SK-N-SH (cell line): ENCODE data around the gene DNM2. TPM values are rescaled to one million over a fixed set of nuclear protein-coding genes. Genes with fewer than 3 reads are reported as not detected.
A peak's percentile ranks its signal among the peaks of the same experiment; 100 is the strongest.
"Not testable (repeated sequence)": the region's sequence is repeated elsewhere in the genome, so short reads cannot be mapped to it uniquely, and the experiment has no call there.

Experiments
- CTCF ChIA-PET: fragments of 300-600, 350-600 bp; formaldehyde crosslinking; extraction: SDS; loops from one replicate; lab custom pipeline; 2021; lab: Yijun Ruan, JAX
- POLR2A ChIA-PET: fragments of 350-600 bp; sonication (Branson Sonifier 250); formaldehyde crosslinking; extraction: SDS; loops from one replicate; lab custom pipeline; 2020; ENCODE audit warnings: antibody characterized with exemption, inconsistent platforms; lab: Yijun Ruan, JAX
- DNase-seq: peaks from one replicate; pipeline ENCODE4 v3.0.0; 2012
- H2AFZ ChIP-seq: fragments of 200-600 bp; sonication (generic); 2 replicates; pipeline ENCODE4 v1.8.1; 2016; ENCODE audit warnings: antibody characterized with exemption, mild to moderate bottlenecking, low read depth
- H3F3A ChIP-seq: fragments of 200-600 bp; sonication (generic); replicated peaks from 2 replicates; pipeline ENCODE3; 2016; ENCODE audit warnings: antibody characterized with exemption, mild to moderate bottlenecking; ENCODE audit not compliant: insufficient read depth
- H3K27ac ChIP-seq, 2 experiments: fragments of 200-500 bp in 1 of 2; fragments of 200-600 bp in 1 of 2; sonication (Bioruptor generic) in 1 of 2; sonication (generic), shearing (Covaris generic) in 1 of 2; 2 replicates each; pipeline versions ENCODE4 v1.5.1 to v1.6.1; 2014 to 2016; ENCODE audit warnings: low read depth in 2 of 2, inconsistent platforms in 1 of 2, low read length in 1 of 2, mild to moderate bottlenecking in 1 of 2, mixed read lengths in 1 of 2
- H3K27me3 ChIP-seq: fragments of 200-600 bp; sonication (generic), shearing (Covaris generic); 2 replicates; pipeline ENCODE4 v1.6.1; 2016; ENCODE audit warnings: mixed run types; ENCODE audit not compliant: insufficient read depth
- H3K36me3 ChIP-seq, 2 experiments: fragments of 200-500 bp in 1 of 2; fragments of 200-600 bp in 1 of 2; sonication (Bioruptor generic) in 1 of 2; sonication (generic) in 1 of 2; replicated peaks in 1 of 2; 2 replicates each; pipeline versions ENCODE3 to v1.5.1; 2014 to 2016; ENCODE audit warnings: low read length in 1 of 2, mild to moderate bottlenecking in 1 of 2; ENCODE audit not compliant: insufficient read depth in 2 of 2, control insufficient read depth in 1 of 2
- H3K4me1 ChIP-seq, 2 experiments: fragments of 200-500 bp in 1 of 2; fragments of 200-600 bp in 1 of 2; sonication (Bioruptor generic) in 1 of 2; sonication (generic), shearing (Covaris generic) in 1 of 2; 2 replicates each; pipeline versions ENCODE4 v1.5.1 to v1.6.1; 2014 to 2016; ENCODE audit warnings: low read depth in 1 of 2, low read length in 1 of 2, mixed run types in 1 of 2; ENCODE audit not compliant: insufficient read depth in 2 of 2, control insufficient read depth in 1 of 2
- H3K4me2 ChIP-seq: fragments of 200-600 bp; sonication (generic), shearing (Covaris generic); 2 replicates; pipeline ENCODE4 v1.6.1; 2017; ENCODE audit warnings: mixed run types
- H3K4me3 ChIP-seq, 2 experiments: fragments of 200-500 bp in 1 of 2; fragments of 200-600 bp in 1 of 2; sonication (Bioruptor generic) in 1 of 2; sonication (generic), shearing (Covaris generic) in 1 of 2; 2 replicates each; pipeline versions ENCODE4 v1.5.1 to v1.8.1; 2014 to 2016; ENCODE audit warnings: low read depth in 2 of 2, inconsistent platforms in 1 of 2, low read length in 1 of 2, mild to moderate bottlenecking in 1 of 2, mixed read lengths in 1 of 2, moderate library complexity in 1 of 2
- H3K79me2 ChIP-seq: fragments of 200-600 bp; sonication (generic); 2 replicates; pipeline ENCODE4 v1.8.1; 2017; ENCODE audit warnings: mild to moderate bottlenecking; ENCODE audit not compliant: insufficient read depth
- H3K9ac ChIP-seq: fragments of 200-600 bp; sonication (generic); 2 replicates; pipeline ENCODE4 v1.6.1; 2017; ENCODE audit warnings: mixed run types
- H3K9me2 ChIP-seq: fragments of 200-600 bp; sonication (generic); 2 replicates; pipeline ENCODE4 v1.6.1; 2017; ENCODE audit warnings: mixed run types
- H3K9me3 ChIP-seq: fragments of 200-600 bp; sonication (generic); 2 replicates; pipeline ENCODE4 v1.6.1; 2017; ENCODE audit warnings: mixed run types, mild to moderate bottlenecking, moderate library complexity
- H4K20me1 ChIP-seq: fragments of 200-600 bp; sonication (generic); 2 replicates; pipeline ENCODE4 v1.6.1; 2017; ENCODE audit warnings: mild to moderate bottlenecking, mixed run types; ENCODE audit not compliant: insufficient read depth
- CTCF ChIP-seq: fragments of 200-600 bp; sonication (generic); IDR thresholded peaks from 2 replicates; pipeline ENCODE4 v1.6.1; 2017; ENCODE audit warnings: antibody characterized with exemption, mild to moderate bottlenecking, moderate library complexity
- EP300 ChIP-seq, 2 experiments: IDR thresholded peaks; 2 replicates each; pipeline versions ENCODE4 v1.4.0 to v1.6.1; 2012; ENCODE audit warnings: borderline replicate concordance in 1 of 2, low read depth in 1 of 2, low read length in 1 of 2
- GABPA ChIP-seq: IDR thresholded peaks from 2 replicates; pipeline ENCODE4 v1.4.0; 2012; ENCODE audit warnings: low read depth, mild to moderate bottlenecking
- MEF2A ChIP-seq: IDR thresholded peaks from 2 replicates; pipeline ENCODE4 v1.4.0; 2012; ENCODE audit warnings: low read depth, borderline replicate concordance
- RAD21 ChIP-seq: IDR thresholded peaks from 2 replicates; pipeline ENCODE4 v1.6.1; 2012; ENCODE audit warnings: mild to moderate bottlenecking, low read length
- SIN3A ChIP-seq: IDR thresholded peaks from 2 replicates; pipeline ENCODE4 v1.6.1; 2012; ENCODE audit warnings: low read depth, mild to moderate bottlenecking, low read length, moderate library complexity, borderline replicate concordance
- SMC3 ChIP-seq: IDR thresholded peaks from 2 replicates; pipeline ENCODE4 v1.6.1; 2012; ENCODE audit warnings: low read depth, low read length, improper control_type of control experiment
- TAF1 ChIP-seq: IDR thresholded peaks from 2 replicates; pipeline ENCODE4 v1.6.1; 2012; ENCODE audit warnings: low read depth, mild to moderate bottlenecking, low read length, moderate library complexity, borderline replicate concordance
- WGBS: methylation state at CpG from one replicate; pipeline ENCODE4 v1.1.6; 2017; ENCODE audit warnings: low lambda C conversion rate; 5-methylcytosine and 5-hydroxymethylcytosine counted together
- polyA plus RNA-seq, 3 experiments: library from polyadenylated mRNA; depleted of rRNA; stranded (reverse); fragments of >200 nt; gene quantifications; 2 replicates each; pipeline ENCODE4 v1.2.3, GENCODE V29; 2012

DNM2 gene
- polyA plus RNA-seq, 1 of the 3 experiments (the other 2 are of a cell fraction) = 52.5 TPM

- CTCF ChIA-PET = interaction anchor here (0.9 to 5.4 kb wide), 10 partner anchors 8 to 91 kb away, joined by 3 to 51 read pairs (median 6); partner anchors contain the start of gene TMED1
These were observed 138.1 kb downstream of the DNM2 start for GRCh38 chr19:10855879-10856522.

DNA sequence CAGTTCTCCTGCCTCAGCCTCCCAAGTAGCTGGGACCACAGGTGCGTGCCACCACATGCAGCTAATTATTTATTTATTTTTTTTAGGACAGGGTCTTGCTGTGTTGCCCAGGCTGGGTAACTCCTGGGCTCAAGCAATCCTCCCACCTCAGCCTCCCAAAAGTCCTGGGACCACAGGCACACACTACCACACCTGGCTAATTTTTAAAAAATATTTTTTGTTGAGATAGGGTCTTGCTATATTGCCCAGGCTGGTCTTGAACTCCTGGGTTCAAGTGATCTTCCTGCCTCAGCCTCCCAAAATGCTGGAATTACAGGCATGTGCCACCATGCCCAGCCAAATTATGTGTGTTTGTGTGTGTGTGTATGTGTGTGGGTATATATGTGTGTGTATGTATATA, 139.0 kb downstream of the DNM2 start:
- H3K4me3 ChIP-seq, H3K9me3 ChIP-seq, H3K9ac ChIP-seq, H3K27me3 ChIP-seq, H4K20me1 ChIP-seq, H3K27ac ChIP-seq, H3K79me2 ChIP-seq, H3F3A ChIP-seq, H3K36me3 ChIP-seq, POLR2A ChIA-PET, H3K4me1 ChIP-seq, H3K9me2 ChIP-seq, DNase-seq, H3K4me2 ChIP-seq, H2AFZ ChIP-seq: not testable (repeated sequence)
- CTCF ChIA-PET = interaction anchor here (1.3 to 5.4 kb wide), 10 partner anchors 7 to 157 kb away, joined by 3 to 51 read pairs (median 16); partner anchors contain the start of genes DNM2, QTRT1 and TMED1
- 100% methylated on average over 1 of the region's 1 CpG for WGBS

More at GRCh38 chr19:10855879-10856522, 138.1 kb downstream of the DNM2 start:
- no peak overlapping the region for H3K27ac ChIP-seq
- TF ChIP-seq MEF2A (no peak), RAD21 (0 out of 2 replicates have a peak, but pooled peaks have one; percentile 5), EP300 (IDR thresholded peaks at IDR 0.05; ENCODE audit: borderline replicate concordance in 1 of 2, low read depth in 1 of 2, low read length in 1 of 2) (no peak), CTCF (peak; percentile 58)
- H3K4me2 ChIP-seq = no peak overlapping the region
- H3K9me2 ChIP-seq = no peaks in the 10 kb centered on the region
- no peaks in the 10 kb centered on the region for H3K4me1 ChIP-seq
- H2AFZ ChIP-seq = no peak overlapping the region
- no peak overlapping the region for H3K9ac ChIP-seq
- no peaks in the 10 kb centered on the region for H3K36me3 ChIP-seq
- peak; percentile 48 for DNase-seq
- POLR2A ChIA-PET = interaction anchor here (0.6 to 1.7 kb wide), 2 partner anchors 20 to 153 kb away, joined by 4 to 8 read pairs; partner anchors contain the start of gene TMED1
- no peak overlapping the region for H3K4me3 ChIP-seq
- no peaks in the 10 kb centered on the region for H3K79me2 ChIP-seq
- no peaks in the 10 kb centered on the region for H3K9me3 ChIP-seq
- no peaks in the 10 kb centered on the region for H4K20me1 ChIP-seq
- H3F3A ChIP-seq = peaks cover 6% of the 10 kb centered on the region
- WGBS = 65% methylated on average over 4 of the region's 5 CpGs
- no peaks in the 10 kb centered on the region for H3K27me3 ChIP-seq

- Histone ChIP-seq H3K4me1 (no peaks in the 10 kb centered on the region), H3K27ac (no peak overlapping the region), H3K36me3 (no peaks in the 10 kb centered on the region), H3K9me3 (no peaks in the 10 kb centered on the region), H3K4me3 (peak overlapping the region in 1 of 2 experiments; percentile 52; a peak in 1 of 4 replicates), H3K27me3 (no peaks in the 10 kb centered on the region), H3F3A (peaks cover 6% of the 10 kb centered on the region), H2AFZ (no peak overlapping the region), H3K79me2 (no peaks in the 10 kb centered on the region), H4K20me1 (no peaks in the 10 kb centered on the region), H3K4me2 (no peak overlapping the region), H3K9ac (no peak overlapping the region), H3K9me2 (no peaks in the 10 kb centered on the region)
- DNase-seq = peak; percentile 69
- CTCF ChIA-PET = interaction anchor here (0.5 to 5.4 kb wide), 19 partner anchors 8 to 187 kb away, joined by 3 to 37 read pairs (median 4); partner anchors contain the start of genes DNM2, QTRT1 and TMED1
- TF ChIP-seq SIN3A (no peak), GABPA (no peak), RAD21 (peak; percentile 47), SMC3 (peak; percentile 51), CTCF (peak; percentile 95), TAF1 (no peak)
- POLR2A ChIA-PET = no interaction called here
- 33% methylated on average over 3 of the region's 4 CpGs for WGBS
These were observed 140.4 kb downstream of the DNM2 start for GRCh38 chr19:10858204-10858828.
